HG02798 (cell line): ENCODE results near the gene CABLES2.
A peak's percentile ranks its signal among the peaks of the same experiment; 100 is the strongest.

Experiments
- ATAC-seq: cut with Tn5 transposase; IDR thresholded peaks from one replicate; pipeline ENCODE4 v1.9.1; 2021; ENCODE audit warnings: mild to moderate bottlenecking; ENCODE audit not compliant: unreplicated experiment, poor library complexity

The CABLES2 gene

GRCh38 chr20:62392077-62392418 lies 15.0 kb downstream of the CABLES2 start:
- ATAC-seq, result no peak

GRCh38 chr20:62391165-62392076 lies 15.7 kb downstream of the CABLES2 start:
- no peak for ATAC-seq

GRCh38 chr20:62390317-62391164 lies 16.5 kb downstream of the CABLES2 start:
- no peak for ATAC-seq

GRCh38 chr20:62389601-62390087 lies 17.4 kb downstream of the CABLES2 start:
- ATAC-seq, result no peak

- ATAC-seq, result no peak
Observed at GRCh38 chr20:62388839-62389600, 18.1 kb downstream of the CABLES2 start.

GRCh38 chr20:62387933-62388635 lies 19.0 kb downstream of the CABLES2 start:
- no peak for ATAC-seq

GRCh38 chr20:62387219-62387913 lies 19.7 kb downstream of the CABLES2 start:
- ATAC-seq, result no peak

GRCh38 chr20:62386383-62387218 lies 20.5 kb downstream of the CABLES2 start, which contains the start of gene RPS21:
Gene RPS21, plus strand, starts transcription at chr20:62387103. Its CDS starts 236 bp downstream, at chr20:62387339.
- peak; percentile 84 for ATAC-seq

GRCh38 chr20:62382306-62383198 lies 24.5 kb downstream of the CABLES2 start:
- peak; percentile 67 for ATAC-seq

- ATAC-seq, result no peak
Observed at GRCh38 chr20:62381842-62382241, 25.2 kb downstream of the CABLES2 start.

- no peak for ATAC-seq
Observed at GRCh38 chr20:62381202-62381797, 25.8 kb downstream of the CABLES2 start.

GRCh38 chr20:62378215-62378614 lies 28.9 kb downstream of the CABLES2 start:
- ATAC-seq, result no peak

- no peak for ATAC-seq
Observed at GRCh38 chr20:62377615-62378178, 29.4 kb downstream of the CABLES2 start.

- no peak for ATAC-seq
Observed at GRCh38 chr20:62377064-62377461, 30.0 kb downstream of the CABLES2 start.

- no peak for ATAC-seq
Observed at GRCh38 chr20:62376112-62377063, 30.7 kb downstream of the CABLES2 start.
